Measurements from ENCODE around the gene CBFA2T3. TPM values are rescaled to one million over a fixed set of nuclear protein-coding genes. Genes with fewer than 3 reads are reported as not detected.
A peak's percentile ranks its signal among the peaks of the same experiment; 100 is the strongest.

CBFA2T3 gene
- total and polyA plus RNA-seq, 2 donors (not counting 1 experiment from before 2014, with no cell fraction given) = 40.8 to 58.3 TPM

DNA sequence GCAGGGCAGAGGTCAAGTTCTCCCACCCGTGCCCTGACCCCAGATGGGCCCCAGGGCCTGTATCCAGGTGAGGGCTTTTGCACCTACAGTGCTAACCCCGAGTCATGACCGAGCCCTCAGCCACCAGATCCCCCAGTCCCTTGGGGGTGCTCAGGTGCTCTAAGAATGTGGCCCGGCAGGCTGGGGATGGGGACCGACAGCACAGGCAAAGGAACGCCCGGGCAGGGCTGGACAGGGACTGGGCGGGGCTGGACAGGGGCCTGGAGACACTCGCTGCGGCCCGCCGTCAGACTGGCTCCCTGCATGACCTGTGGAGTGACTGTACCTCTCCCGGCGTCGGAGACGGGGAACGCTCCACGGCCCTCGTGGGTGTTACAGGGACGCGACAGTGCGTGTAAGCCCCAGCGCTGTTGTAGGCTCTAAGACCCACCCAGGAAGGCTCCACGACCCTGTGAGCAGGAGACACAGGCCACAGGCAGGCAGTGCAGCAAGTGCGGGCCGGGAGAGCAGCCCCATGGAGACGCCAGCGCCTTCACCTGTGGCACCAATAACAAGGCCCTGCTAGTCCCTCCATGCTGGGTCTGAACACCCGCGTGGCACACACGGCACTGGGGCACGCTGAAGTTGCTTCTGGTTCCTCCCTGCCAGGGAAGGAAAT lies 38.8 kb downstream of the CBFA2T3 start:
- Histone ChIP-seq H3K79me2 (ENCODE audit: control insufficient read depth, insufficient read depth, low read length) (peaks cover 85% of the 10 kb centered on the region), H3K27me3 (replicated peaks in 1 of 4; ENCODE audit: control extremely low read depth in 1 of 4, control insufficient read depth in 3 of 4, insufficient read depth in 4 of 4, low read length in 3 of 4) (no peaks in the 10 kb centered on the region), H3K27ac (ENCODE audit: low read length in 2 of 2) (peak overlapping the region in 1 of 2 donors; percentile 42), H3K4me3 (ENCODE audit: control extremely low read depth in 1 of 5, extremely low read depth in 1 of 5, insufficient read depth in 1 of 5, low read depth in 2 of 5, low read length in 4 of 5) (peak overlapping the region in 2 of 5 experiments; percentile 63 to 68), H3K9me3 (ENCODE audit: control extremely low read depth in 1 of 3, control insufficient read depth in 2 of 3, insufficient read depth in 1 of 3, low read length in 2 of 3) (no peaks in the 10 kb centered on the region), H3K4me2 (replicated peaks; ENCODE audit: low read depth, low read length, poor library complexity, severe bottlenecking) (peak overlapping the region; percentile 91), H3K9ac (ENCODE audit: low read length) (peak overlapping the region; percentile 71), H3K36me3 (replicated peaks in 1 of 2; ENCODE audit: control extremely low read depth in 1 of 2, control insufficient read depth in 1 of 2, extremely low read depth in 1 of 2, insufficient read depth in 2 of 2, low read length in 1 of 2) (peaks cover 0 to 19% of the 10 kb centered on the region in 2 experiments), H3K4me1 (ENCODE audit: control insufficient read depth in 2 of 2, insufficient read depth in 2 of 2, low read length in 2 of 2) (peaks cover 50 to 61% of the 10 kb centered on the region in 2 donors), H2AFZ (ENCODE audit: insufficient read depth, low read depth, low read length, poor library complexity, severe bottlenecking) (peak overlapping the region; percentile 31), H4K20me1 (ENCODE audit: control insufficient read depth, insufficient read depth, low read length, poor library complexity, severe bottlenecking) (peaks cover 86% of the 10 kb centered on the region)
- 65% methylated on average over 32 of the region's 32 CpGs for WGBS (ENCODE audit: insufficient coverage)
- Mint-ChIP-seq H3K9me3 (ENCODE audit: insufficient read depth) (no peaks in the 10 kb centered on the region), H3K27ac (peak overlapping the region; percentile 89), H3K4me3 (peak overlapping the region; percentile 93), H3K27me3 (no peaks in the 10 kb centered on the region), H3K4me1 (peaks cover 58% of the 10 kb centered on the region)
- CTCF ChIA-PET = no interaction called here
- peak; percentile 31 for DNase-seq
- ATAC-seq (ENCODE audit: low read depth) = no peak
- no peak for TF ChIP-seq EZH2 (IDR thresholded peaks at IDR 0.05; ENCODE audit: borderline replicate concordance, insufficient read depth, low read depth, low read length, poor library complexity, severe bottlenecking)
- TF ChIP-seq, protein P1, sequence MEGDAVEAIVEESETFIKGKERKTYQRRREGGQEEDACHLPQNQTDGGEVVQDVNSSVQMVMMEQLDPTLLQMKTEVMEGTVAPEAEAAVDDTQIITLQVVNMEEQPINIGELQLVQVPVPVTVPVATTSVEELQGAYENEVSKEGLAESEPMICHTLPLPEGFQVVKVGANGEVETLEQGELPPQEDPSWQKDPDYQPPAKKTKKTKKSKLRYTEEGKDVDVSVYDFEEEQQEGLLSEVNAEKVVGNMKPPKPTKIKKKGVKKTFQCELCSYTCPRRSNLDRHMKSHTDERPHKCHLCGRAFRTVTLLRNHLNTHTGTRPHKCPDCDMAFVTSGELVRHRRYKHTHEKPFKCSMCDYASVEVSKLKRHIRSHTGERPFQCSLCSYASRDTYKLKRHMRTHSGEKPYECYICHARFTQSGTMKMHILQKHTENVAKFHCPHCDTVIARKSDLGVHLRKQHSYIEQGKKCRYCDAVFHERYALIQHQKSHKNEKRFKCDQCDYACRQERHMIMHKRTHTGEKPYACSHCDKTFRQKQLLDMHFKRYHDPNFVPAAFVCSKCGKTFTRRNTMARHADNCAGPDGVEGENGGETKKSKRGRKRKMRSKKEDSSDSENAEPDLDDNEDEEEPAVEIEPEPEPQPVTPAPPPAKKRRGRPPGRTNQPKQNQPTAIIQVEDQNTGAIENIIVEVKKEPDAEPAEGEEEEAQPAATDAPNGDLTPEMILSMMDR (IDR thresholded peaks at IDR 0.05) = no peak
- POLR2A ChIA-PET = no interaction called here
- intact Hi-C loops (cut with micrococcal nuclease) = no loop called here

DNA sequence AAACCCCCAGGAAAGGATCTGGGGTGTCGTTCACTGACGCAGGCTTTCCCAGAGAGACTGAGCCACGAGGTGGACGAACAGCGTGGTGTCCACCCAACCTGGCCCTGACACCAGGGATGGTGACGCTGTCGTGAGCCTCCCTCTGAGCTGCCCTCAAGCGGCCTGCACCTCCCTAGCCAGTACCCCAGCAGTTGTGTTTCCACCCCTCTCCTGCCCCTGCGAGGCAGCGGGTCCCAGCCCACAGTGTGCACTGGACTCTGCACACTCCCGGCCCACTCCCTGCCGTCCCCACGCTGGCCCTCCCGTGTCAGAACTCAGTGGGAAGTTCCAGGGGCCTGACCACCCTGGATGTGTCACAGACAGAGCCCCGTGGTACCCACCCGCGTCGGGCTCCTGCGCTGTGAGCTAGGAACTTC lies 39.8 kb downstream of the CBFA2T3 start:
- H3K4me1 ChIP-seq (ENCODE audit: control insufficient read depth in 2 of 2, insufficient read depth in 2 of 2, low read length in 2 of 2) = peaks cover 49 to 54% of the 10 kb centered on the region in 2 donors
- H3K79me2 ChIP-seq (ENCODE audit: control insufficient read depth, insufficient read depth, low read length) = peaks cover 86% of the 10 kb centered on the region
- ATAC-seq (ENCODE audit: low read depth) = no peak
- Mint-ChIP-seq H3K27ac (peak overlapping the region; percentile 90), H3K4me1 (peaks cover 51% of the 10 kb centered on the region), H3K4me3 (peak overlapping the region; percentile 84), H3K27me3 (no peaks in the 10 kb centered on the region), H3K9me3 (ENCODE audit: insufficient read depth) (no peaks in the 10 kb centered on the region)
- intact Hi-C loops (cut with micrococcal nuclease) = loop anchor here (2.0 kb wide), 1 partner anchor 42 kb away; no protein-coding TSS in a partner anchor
- peak overlapping the region in 3 of 5 experiments; percentile 49 to 69 (median 54) for H3K4me3 ChIP-seq (ENCODE audit: control extremely low read depth in 1 of 5, extremely low read depth in 1 of 5, insufficient read depth in 1 of 5, low read depth in 2 of 5, low read length in 4 of 5)
- no peak overlapping the region for H2AFZ ChIP-seq (ENCODE audit: insufficient read depth, low read depth, low read length, poor library complexity, severe bottlenecking)
- ChIA-PET CTCF (interaction anchor here (1.0 kb wide), 1 partner anchor 230 kb away, joined by 4 read pairs; no protein-coding TSS in a partner anchor), POLR2A (interaction anchor here (1.0 to 2.0 kb wide), 4 partner anchors 31 to 41 kb away, joined by 3 to 5 read pairs (median 3); partner anchors contain the start of gene CBFA2T3)
- no peaks in the 10 kb centered on the region for H3K9me3 ChIP-seq (ENCODE audit: control extremely low read depth in 1 of 3, control insufficient read depth in 2 of 3, insufficient read depth in 1 of 3, low read length in 2 of 3)
- H3K27me3 ChIP-seq (replicated peaks in 1 of 4; ENCODE audit: control extremely low read depth in 1 of 4, control insufficient read depth in 3 of 4, insufficient read depth in 4 of 4, low read length in 3 of 4) = no peaks in the 10 kb centered on the region
- no peak overlapping the region for H3K9ac ChIP-seq (ENCODE audit: low read length)
- TF ChIP-seq, protein P1 (IDR thresholded peaks at IDR 0.05) = no peak
- peaks cover 0 to 19% of the 10 kb centered on the region in 2 experiments for H3K36me3 ChIP-seq (replicated peaks in 1 of 2; ENCODE audit: control extremely low read depth in 1 of 2, control insufficient read depth in 1 of 2, extremely low read depth in 1 of 2, insufficient read depth in 2 of 2, low read length in 1 of 2)
- DNase-seq = no peak
- WGBS (ENCODE audit: insufficient coverage) = 49% methylated on average over 19 of the region's 19 CpGs
- peak overlapping the region; percentile 91 for H3K4me2 ChIP-seq (replicated peaks; ENCODE audit: low read depth, low read length, poor library complexity, severe bottlenecking)
- H3K27ac ChIP-seq (ENCODE audit: low read length in 2 of 2) = peak overlapping the region; percentile 35 to 76
- peaks cover 85% of the 10 kb centered on the region for H4K20me1 ChIP-seq (ENCODE audit: control insufficient read depth, insufficient read depth, low read length, poor library complexity, severe bottlenecking)

Measured in B cell (primary cell).